ENCODE measurements around the gene CUBN. TPM values are rescaled to one million over a fixed set of nuclear protein-coding genes. Genes with fewer than 3 reads are reported as not detected.

The CUBN gene
- polyA plus RNA-seq, 2 of the 4 experiments (the other 2 are of a cell fraction) = 0.08 to 0.28 TPM

DNA sequence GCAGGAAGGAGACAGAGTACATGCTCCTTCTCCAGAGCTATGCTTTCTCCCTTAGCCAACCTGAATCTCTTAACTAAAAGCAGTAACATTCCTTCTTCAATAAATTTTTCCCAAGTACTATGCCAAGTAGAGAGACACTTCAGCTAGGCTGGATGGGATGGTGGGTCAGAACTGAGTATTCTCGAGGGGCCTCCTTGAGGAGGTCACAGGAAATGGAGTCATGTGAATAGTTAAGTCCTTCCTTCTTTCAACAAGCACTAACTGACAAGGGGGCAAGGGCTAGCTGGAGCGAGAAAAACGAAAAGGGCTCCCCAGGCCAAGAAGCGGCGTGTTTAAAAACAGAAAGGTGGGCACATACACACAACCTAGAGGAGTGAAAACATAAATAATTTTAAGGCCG lies 317.8 kb downstream of the CUBN start:
- CTCF ChIA-PET = interaction anchor here (2.2 kb wide), 1 partner anchor 16 kb away, joined by 11 read pairs; no protein-coding TSS in a partner anchor
- TF ChIP-seq CHD2 (IDR thresholded peaks at IDR 0.05; ENCODE audit: low read length, partially characterized antibody) (no peak), JUN (IDR thresholded peaks at IDR 0.05) (no peak), SREBF2 (IDR thresholded peaks at IDR 0.05) (no peak), HEYL (CRISPR knock-in tag; IDR thresholded peaks at IDR 0.05) (no peak), CBX2 (IDR thresholded peaks at IDR 0.05; ENCODE audit: borderline replicate concordance, low read depth) (no peak), ZNF302 (CRISPR knock-in tag; IDR thresholded peaks at IDR 0.05) (no peak), FOSL2 (IDR thresholded peaks at IDR 0.05) (no peak), FOSL2 (CRISPR knock-in tag; IDR thresholded peaks at IDR 0.05) (no peak), NR3C1 (IDR thresholded peaks at IDR 0.05) (no peak), CBX8 (IDR thresholded peaks at IDR 0.05) (no peak), EP300 (IDR thresholded peaks at IDR 0.05) (no peak), HOXB5 (CRISPR knock-in tag; IDR thresholded peaks at IDR 0.05) (no peak), TP53 (CRISPR knock-in tag; IDR thresholded peaks at IDR 0.05) (no peak)
- TF ChIP-seq, protein P1, sequence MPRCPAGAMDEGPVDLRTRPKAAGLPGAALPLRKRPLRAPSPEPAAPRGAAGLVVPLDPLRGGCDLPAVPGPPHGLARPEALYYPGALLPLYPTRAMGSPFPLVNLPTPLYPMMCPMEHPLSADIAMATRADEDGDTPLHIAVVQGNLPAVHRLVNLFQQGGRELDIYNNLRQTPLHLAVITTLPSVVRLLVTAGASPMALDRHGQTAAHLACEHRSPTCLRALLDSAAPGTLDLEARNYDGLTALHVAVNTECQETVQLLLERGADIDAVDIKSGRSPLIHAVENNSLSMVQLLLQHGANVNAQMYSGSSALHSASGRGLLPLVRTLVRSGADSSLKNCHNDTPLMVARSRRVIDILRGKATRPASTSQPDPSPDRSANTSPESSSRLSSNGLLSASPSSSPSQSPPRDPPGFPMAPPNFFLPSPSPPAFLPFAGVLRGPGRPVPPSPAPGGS (IDR thresholded peaks at IDR 0.05) = no peak
- TF ChIP-seq, protein P2, sequence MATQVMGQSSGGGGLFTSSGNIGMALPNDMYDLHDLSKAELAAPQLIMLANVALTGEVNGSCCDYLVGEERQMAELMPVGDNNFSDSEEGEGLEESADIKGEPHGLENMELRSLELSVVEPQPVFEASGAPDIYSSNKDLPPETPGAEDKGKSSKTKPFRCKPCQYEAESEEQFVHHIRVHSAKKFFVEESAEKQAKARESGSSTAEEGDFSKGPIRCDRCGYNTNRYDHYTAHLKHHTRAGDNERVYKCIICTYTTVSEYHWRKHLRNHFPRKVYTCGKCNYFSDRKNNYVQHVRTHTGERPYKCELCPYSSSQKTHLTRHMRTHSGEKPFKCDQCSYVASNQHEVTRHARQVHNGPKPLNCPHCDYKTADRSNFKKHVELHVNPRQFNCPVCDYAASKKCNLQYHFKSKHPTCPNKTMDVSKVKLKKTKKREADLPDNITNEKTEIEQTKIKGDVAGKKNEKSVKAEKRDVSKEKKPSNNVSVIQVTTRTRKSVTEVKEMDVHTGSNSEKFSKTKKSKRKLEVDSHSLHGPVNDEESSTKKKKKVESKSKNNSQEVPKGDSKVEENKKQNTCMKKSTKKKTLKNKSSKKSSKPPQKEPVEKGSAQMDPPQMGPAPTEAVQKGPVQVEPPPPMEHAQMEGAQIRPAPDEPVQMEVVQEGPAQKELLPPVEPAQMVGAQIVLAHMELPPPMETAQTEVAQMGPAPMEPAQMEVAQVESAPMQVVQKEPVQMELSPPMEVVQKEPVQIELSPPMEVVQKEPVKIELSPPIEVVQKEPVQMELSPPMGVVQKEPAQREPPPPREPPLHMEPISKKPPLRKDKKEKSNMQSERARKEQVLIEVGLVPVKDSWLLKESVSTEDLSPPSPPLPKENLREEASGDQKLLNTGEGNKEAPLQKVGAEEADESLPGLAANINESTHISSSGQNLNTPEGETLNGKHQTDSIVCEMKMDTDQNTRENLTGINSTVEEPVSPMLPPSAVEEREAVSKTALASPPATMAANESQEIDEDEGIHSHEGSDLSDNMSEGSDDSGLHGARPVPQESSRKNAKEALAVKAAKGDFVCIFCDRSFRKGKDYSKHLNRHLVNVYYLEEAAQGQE (IDR thresholded peaks at IDR 0.05) = no peak
- 94% methylated on average over 6 of the region's 6 CpGs for WGBS (ENCODE audit: missing lambda C conversion rate)
- Histone ChIP-seq H3K4me3 (no peak overlapping the region), H3K9me3 (no peaks in the 10 kb centered on the region), H3K4me1 (peaks cover 11% of the 10 kb centered on the region; the same call in 2 of the 3 replicates), H3K27ac (no peak overlapping the region), H3K4me2 (no peak overlapping the region)
- no peak for ATAC-seq
- no peak for FAIRE-seq
- POLR2A ChIA-PET = no interaction called here
- no peak for DNase-seq (ENCODE audit: low read depth in 1 of 2, low spot score in 1 of 2)

DNA sequence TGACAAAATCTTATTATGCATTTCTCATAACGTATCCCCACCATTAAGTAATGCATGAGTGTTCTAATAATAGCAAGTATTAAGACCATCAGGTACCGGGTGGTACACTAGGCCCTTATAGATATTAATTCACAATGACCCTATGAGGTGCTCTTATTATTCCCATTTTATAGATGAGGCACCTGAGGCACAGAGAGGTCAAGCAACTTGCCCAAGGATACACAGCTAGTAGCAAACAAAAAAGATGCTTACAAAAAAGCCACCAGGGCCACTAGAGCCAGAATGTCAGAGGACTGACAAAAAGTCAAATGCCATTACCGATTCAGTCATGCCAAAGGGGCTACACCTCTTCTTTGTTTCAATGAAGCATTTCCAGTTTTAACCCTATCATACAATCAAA lies 318.3 kb downstream of the CUBN start:
- peaks cover 9% of the 10 kb centered on the region; the same call in 2 of the 3 replicates for H3K4me1 ChIP-seq
- DNase-seq (ENCODE audit: low read depth in 1 of 2, low spot score in 1 of 2) (no peak), ATAC-seq (no peak), FAIRE-seq (no peak)
- 78% methylated on average over 3 of the region's 3 CpGs for WGBS (ENCODE audit: missing lambda C conversion rate)
- H3K9me3 ChIP-seq = no peaks in the 10 kb centered on the region
- H3K4me3 ChIP-seq = no peak overlapping the region
- no peak overlapping the region for H3K4me2 ChIP-seq
- ChIA-PET POLR2A (no interaction called here), CTCF (interaction anchor here (2.2 kb wide), 1 partner anchor 17 kb away, joined by 11 read pairs; no protein-coding TSS in a partner anchor)
- H3K27ac ChIP-seq = no peak overlapping the region
- no peak for TF ChIP-seq EP300 (IDR thresholded peaks at IDR 0.05)
- TF ChIP-seq HDAC2 (IDR thresholded peaks at IDR 0.05) = no peak
- TF ChIP-seq SREBF2 (IDR thresholded peaks at IDR 0.05) = no peak
- no peak for TF ChIP-seq GATA3 (IDR thresholded peaks at IDR 0.05; ENCODE audit: borderline replicate concordance)

DNA sequence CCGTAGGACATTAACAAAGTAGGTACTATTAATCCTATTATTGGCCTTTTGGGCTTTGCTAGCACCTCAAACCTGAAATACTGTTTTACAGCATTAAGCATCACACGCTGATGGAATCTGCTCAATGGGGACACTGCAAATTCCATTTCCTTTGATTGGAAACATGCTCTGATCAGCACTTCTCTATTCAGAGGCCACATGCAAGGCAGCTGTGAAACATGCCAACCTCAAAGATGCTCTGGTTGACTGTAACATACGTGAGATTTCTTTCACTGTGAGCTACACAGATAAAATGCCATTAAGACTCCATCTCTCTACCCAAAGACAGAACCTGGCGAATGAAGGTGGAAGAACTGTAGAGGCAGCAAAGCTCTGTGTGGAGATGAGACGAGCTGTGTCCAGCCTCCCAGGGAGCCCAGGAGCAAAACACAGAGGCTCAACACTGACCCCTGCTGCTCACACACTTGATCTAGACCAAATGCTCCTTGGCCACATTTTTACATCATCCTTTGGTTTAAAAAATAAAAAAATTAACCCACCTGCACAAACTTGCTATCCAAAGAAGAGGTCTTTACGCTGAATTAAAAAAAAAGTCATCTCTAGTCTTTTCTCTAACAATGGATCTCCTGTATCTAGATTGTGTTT lies 320.4 kb downstream of the CUBN start:
- H3K4me1 ChIP-seq = no peaks in the 10 kb centered on the region
- no peak for FAIRE-seq
- CTCF ChIA-PET = interaction anchor here (0.6 kb wide), 1 partner anchor 900 kb away, joined by 5 read pairs; no protein-coding TSS in a partner anchor
- no peak overlapping the region for H3K27ac ChIP-seq
- peak in 1 of 2 experiments; percentile 42 for DNase-seq (ENCODE audit: low read depth in 1 of 2, low spot score in 1 of 2)
- 86% methylated on average over 6 of the region's 6 CpGs for WGBS (ENCODE audit: missing lambda C conversion rate)
- H3K9me3 ChIP-seq = no peaks in the 10 kb centered on the region
- H3K4me2 ChIP-seq = no peak overlapping the region
- ATAC-seq = peak; percentile 77 to 90; a peak in 4 of 6 replicates
- H3K4me3 ChIP-seq = no peak overlapping the region
- POLR2A ChIA-PET = no interaction called here
- no peak for TF ChIP-seq RCOR1 (IDR thresholded peaks at IDR 0.05; ENCODE audit: low read depth, low read length)
- TF ChIP-seq, protein P3, sequence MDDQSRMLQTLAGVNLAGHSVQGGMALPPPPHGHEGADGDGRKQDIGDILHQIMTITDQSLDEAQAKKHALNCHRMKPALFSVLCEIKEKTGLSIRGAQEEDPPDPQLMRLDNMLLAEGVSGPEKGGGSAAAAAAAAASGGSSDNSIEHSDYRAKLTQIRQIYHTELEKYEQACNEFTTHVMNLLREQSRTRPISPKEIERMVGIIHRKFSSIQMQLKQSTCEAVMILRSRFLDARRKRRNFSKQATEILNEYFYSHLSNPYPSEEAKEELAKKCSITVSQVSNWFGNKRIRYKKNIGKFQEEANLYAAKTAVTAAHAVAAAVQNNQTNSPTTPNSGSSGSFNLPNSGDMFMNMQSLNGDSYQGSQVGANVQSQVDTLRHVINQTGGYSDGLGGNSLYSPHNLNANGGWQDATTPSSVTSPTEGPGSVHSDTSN (IDR thresholded peaks at IDR 0.05) = no peak
- peak; percentile 44 to 60; a peak in 3 of 5 replicates for TF ChIP-seq RAD21 (conservative IDR thresholded peaks at IDR 0.05 in 1 of 2, IDR thresholded peaks at IDR 0.05 in 1 of 2)
- TF ChIP-seq, protein P2 (IDR thresholded peaks at IDR 0.05) = no peak
- no peak for TF ChIP-seq ZC3H11A (IDR thresholded peaks at IDR 0.05)
- no peak for TF ChIP-seq TFCP2L1 (CRISPR knock-in tag; IDR thresholded peaks at IDR 0.05)
- no peak for TF ChIP-seq HDAC2 (IDR thresholded peaks at IDR 0.05)
- no peak for TF ChIP-seq CHD2 (IDR thresholded peaks at IDR 0.05; ENCODE audit: low read length, partially characterized antibody)
- no peak for TF ChIP-seq BHLHE40 (IDR thresholded peaks at IDR 0.05; ENCODE audit: low read depth, low read length)
- no peak for TF ChIP-seq ZSCAN20 (CRISPR knock-in tag; IDR thresholded peaks at IDR 0.05)
